ENCODE measurements around the gene MRGPRX4.
"Not testable (repeated sequence)": the region's sequence is repeated elsewhere in the genome, so short reads cannot be mapped to it uniquely, and the experiment has no call there.

- not testable (repeated sequence) for TF ChIP-seq CTCF, POLR2A (IDR thresholded peaks at IDR 0.05)
These were observed 41.5 kb upstream of the MRGPRX4 start for GRCh38 chr11:18131115-18131514.
